NT2/D1 (cell line): ENCODE data around the gene SLMAP.

Experiments
- SUZ12 ChIP-seq: IDR thresholded peaks from 2 replicates; pipeline ENCODE4 v1.6.1; 2011; ENCODE audit not compliant: insufficient read length, insufficient read depth; ENCODE audit errors: extremely low read depth
- ZNF274 ChIP-seq: IDR thresholded peaks from 2 replicates; pipeline ENCODE4 v1.6.1; 2011; ENCODE audit warnings: mild to moderate bottlenecking, low read depth, low read length

- no peak for TF ChIP-seq ZNF274
- no peak for TF ChIP-seq SUZ12
Measured at GRCh38 chr3:57863380-57863779, 107.3 kb downstream of the SLMAP start.
